SK-N-SH (cell line): ENCODE data around the gene ATP8A2.

Experiments used
- CTCF ChIP-seq: fragments of 200-600 bp; sonication (generic); IDR thresholded peaks from 2 replicates; pipeline ENCODE4 v1.6.1; 2017; ENCODE audit warnings: antibody characterized with exemption, mild to moderate bottlenecking, moderate library complexity
- EP300 ChIP-seq, 2 experiments: IDR thresholded peaks; 2 replicates each; pipeline versions ENCODE4 v1.4.0 to v1.6.1; 2012; ENCODE audit warnings: borderline replicate concordance in 1 of 2, low read depth in 1 of 2, low read length in 1 of 2
- GABPA ChIP-seq: IDR thresholded peaks from 2 replicates; pipeline ENCODE4 v1.4.0; 2012; ENCODE audit warnings: low read depth, mild to moderate bottlenecking
- RAD21 ChIP-seq: IDR thresholded peaks from 2 replicates; pipeline ENCODE4 v1.6.1; 2012; ENCODE audit warnings: mild to moderate bottlenecking, low read length
- YY1 ChIP-seq: IDR thresholded peaks from 2 replicates; pipeline ENCODE4 v1.4.0; 2012; ENCODE audit warnings: low read depth, mild to moderate bottlenecking
- TF ChIP-seq, protein P1 (sequence below): fragments of 150-350 bp; IDR thresholded peaks from 2 replicates; pipeline ENCODE4 v1.6.1; 2017; ENCODE audit warnings: antibody characterized with exemption, low read length, low read depth, borderline replicate concordance

GRCh38 chr13:25762281-25762680 is 390.5 kb downstream of the ATP8A2 start:
- TF ChIP-seq YY1: no peak
- TF ChIP-seq EP300 (IDR thresholded peaks at IDR 0.05; ENCODE audit: borderline replicate concordance in 1 of 2, low read depth in 1 of 2, low read length in 1 of 2): no peak
- TF ChIP-seq, protein P1, sequence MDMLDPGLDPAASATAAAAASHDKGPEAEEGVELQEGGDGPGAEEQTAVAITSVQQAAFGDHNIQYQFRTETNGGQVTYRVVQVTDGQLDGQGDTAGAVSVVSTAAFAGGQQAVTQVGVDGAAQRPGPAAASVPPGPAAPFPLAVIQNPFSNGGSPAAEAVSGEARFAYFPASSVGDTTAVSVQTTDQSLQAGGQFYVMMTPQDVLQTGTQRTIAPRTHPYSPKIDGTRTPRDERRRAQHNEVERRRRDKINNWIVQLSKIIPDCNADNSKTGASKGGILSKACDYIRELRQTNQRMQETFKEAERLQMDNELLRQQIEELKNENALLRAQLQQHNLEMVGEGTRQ: no peak
- TF ChIP-seq CTCF: no peak
- TF ChIP-seq RAD21: no peak
- TF ChIP-seq GABPA: no peak
